ENCODE results near the gene CAPZB. TPM values are rescaled to one million over a fixed set of nuclear protein-coding genes. Genes with fewer than 3 reads are reported as not detected.
A peak's percentile ranks its signal among the peaks of the same experiment; 100 is the strongest.

Gene CAPZB
- total RNA-seq, 6 experiments from 2014 or later: 565 to 646 (median 603) TPM

DNA sequence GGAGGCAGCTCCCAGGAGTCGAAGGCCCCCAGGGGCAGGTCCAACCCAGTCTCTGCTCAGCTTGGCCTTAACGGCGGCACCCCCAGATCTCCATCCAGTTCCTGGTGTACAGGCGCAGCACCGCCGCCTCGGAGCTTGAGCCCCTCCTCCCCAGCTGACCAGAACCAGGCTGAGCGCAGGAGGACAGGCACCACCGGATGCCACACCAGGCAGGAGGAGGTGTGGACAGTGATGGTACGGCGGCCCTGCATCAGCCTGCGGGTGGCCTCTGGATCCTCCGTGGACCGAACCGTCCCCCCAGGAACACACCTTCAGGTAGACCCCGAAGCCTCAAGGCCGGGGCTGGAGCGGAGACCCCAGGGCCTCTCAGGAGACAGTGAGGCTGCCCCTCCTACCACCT lies 156.9 kb downstream of the CAPZB start:
- TF ChIP-seq CTCF (IDR thresholded peaks at IDR 0.05): no peak
- H3K36me3 Mint-ChIP-seq (ENCODE audit: low read depth): no peaks in the 10 kb centered on the region

GRCh38 chr1:19327736-19328135 lies 157.6 kb downstream of the CAPZB start:
- Mint-ChIP-seq H3K4me3 (no peak overlapping the region), H3K36me3 (ENCODE audit: low read depth) (no peaks in the 10 kb centered on the region), H3K27ac (no peak overlapping the region), H3K27me3 (ENCODE audit: insufficient read depth) (peaks cover 18% of the 10 kb centered on the region), H3K9me3 (no peaks in the 10 kb centered on the region), H3K4me1 (ENCODE audit: low read depth) (no peaks in the 10 kb centered on the region)
- TF ChIP-seq CTCF (IDR thresholded peaks at IDR 0.05): no peak
- no peak for DNase-seq

More for the DNA sequence above, 156.9 kb downstream of the CAPZB start:
- Mint-ChIP-seq H3K4me3 (no peak overlapping the region), H3K9me3 (no peaks in the 10 kb centered on the region), H3K4me1 (ENCODE audit: low read depth) (no peaks in the 10 kb centered on the region), H3K27ac (no peak overlapping the region), H3K27me3 (ENCODE audit: insufficient read depth) (peaks cover 22% of the 10 kb centered on the region)
- DNase-seq: no peak

GRCh38 chr1:19327301-19327700 lies 158.0 kb downstream of the CAPZB start:
- no peaks in the 10 kb centered on the region for H3K4me1 Mint-ChIP-seq (ENCODE audit: low read depth)
- H3K36me3 Mint-ChIP-seq (ENCODE audit: low read depth): no peaks in the 10 kb centered on the region
- no peak overlapping the region for H3K27ac Mint-ChIP-seq
- TF ChIP-seq CTCF (IDR thresholded peaks at IDR 0.05): no peak
- H3K4me3 Mint-ChIP-seq: no peak overlapping the region
- no peaks in the 10 kb centered on the region for H3K9me3 Mint-ChIP-seq
- DNase-seq: no peak
- H3K27me3 Mint-ChIP-seq (ENCODE audit: insufficient read depth): peaks cover 18% of the 10 kb centered on the region

DNA sequence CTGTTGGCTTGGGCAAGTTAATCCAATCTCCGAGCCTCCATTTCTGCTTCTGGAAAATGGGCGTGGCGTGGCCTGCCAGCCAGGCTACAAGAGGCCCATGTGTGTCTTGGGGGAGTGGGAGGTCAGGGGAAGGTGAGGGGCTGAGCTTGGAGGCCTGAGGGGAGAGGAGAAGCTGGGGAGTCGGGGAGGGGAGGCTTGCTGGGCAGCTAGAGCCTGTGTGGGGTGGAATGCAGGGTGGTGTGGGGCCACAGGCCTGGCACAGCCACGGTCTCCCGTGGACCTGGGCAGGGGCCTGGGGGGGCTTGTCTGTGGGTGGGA lies 158.6 kb downstream of the CAPZB start:
- Mint-ChIP-seq H3K4me1 (ENCODE audit: low read depth) (no peaks in the 10 kb centered on the region), H3K27me3 (ENCODE audit: insufficient read depth) (peaks cover 18% of the 10 kb centered on the region), H3K9me3 (no peaks in the 10 kb centered on the region), H3K36me3 (ENCODE audit: low read depth) (no peaks in the 10 kb centered on the region), H3K4me3 (no peak overlapping the region), H3K27ac (0 out of 2 replicates have a peak overlapping the region, but pooled peaks have one; percentile 13)
- no peak for TF ChIP-seq CTCF (IDR thresholded peaks at IDR 0.05)
- DNase-seq: no peak

- peaks cover 19% of the 10 kb centered on the region for H3K27me3 Mint-ChIP-seq (ENCODE audit: insufficient read depth)
- H3K4me1 Mint-ChIP-seq (ENCODE audit: low read depth): no peaks in the 10 kb centered on the region
- TF ChIP-seq CTCF (IDR thresholded peaks at IDR 0.05): peak; percentile 15; the same call in 1 of the 2 replicates
- H3K36me3 Mint-ChIP-seq (ENCODE audit: low read depth): no peaks in the 10 kb centered on the region
- H3K27ac Mint-ChIP-seq: no peak overlapping the region
- H3K9me3 Mint-ChIP-seq: no peaks in the 10 kb centered on the region
- H3K4me3 Mint-ChIP-seq: no peak overlapping the region
- no peak for DNase-seq
These were observed 159.2 kb downstream of the CAPZB start for GRCh38 chr1:19325958-19326747.

All from HFFc6 (cell line).